H7 (cell line): ENCODE measurements around the gene SF3B3. TPM values are rescaled to one million over a fixed set of nuclear protein-coding genes. Genes with fewer than 3 reads are reported as not detected.
"Not testable (repeated sequence)": the region's sequence is repeated elsewhere in the genome, so short reads cannot be mapped to it uniquely, and the experiment has no call there.

Experiments used
- DNase-seq: peaks from one replicate; pipeline ENCODE4 v3.0.0; 2012
- H3K27me3 ChIP-seq: 2 replicates; pipeline ENCODE4 v1.6.0; 2011; ENCODE audit warnings: mild to moderate bottlenecking, low read length; ENCODE audit not compliant: control insufficient read depth, insufficient read depth
- H3K36me3 ChIP-seq: replicated peaks from 2 replicates; pipeline ENCODE4 v1.5.1; 2011; ENCODE audit warnings: low read length; ENCODE audit not compliant: control insufficient read depth, insufficient read depth
- H3K4me3 ChIP-seq: 2 replicates; pipeline ENCODE4 v1.5.1; 2011; ENCODE audit warnings: low read depth, mild to moderate bottlenecking, control low read depth, low read length, moderate library complexity; ENCODE audit not compliant: insufficient read depth
- total RNA-seq: library from RNA; depleted of rRNA; stranded (reverse); fragments of >200 nt; shearing (Covaris generic); gene quantifications from 2 replicates; pipeline ENCODE4 v1.2.3, GENCODE V29; 2014

Gene SF3B3
- total RNA-seq, 1 experiment from 2014 or later = 313 TPM

DNA sequence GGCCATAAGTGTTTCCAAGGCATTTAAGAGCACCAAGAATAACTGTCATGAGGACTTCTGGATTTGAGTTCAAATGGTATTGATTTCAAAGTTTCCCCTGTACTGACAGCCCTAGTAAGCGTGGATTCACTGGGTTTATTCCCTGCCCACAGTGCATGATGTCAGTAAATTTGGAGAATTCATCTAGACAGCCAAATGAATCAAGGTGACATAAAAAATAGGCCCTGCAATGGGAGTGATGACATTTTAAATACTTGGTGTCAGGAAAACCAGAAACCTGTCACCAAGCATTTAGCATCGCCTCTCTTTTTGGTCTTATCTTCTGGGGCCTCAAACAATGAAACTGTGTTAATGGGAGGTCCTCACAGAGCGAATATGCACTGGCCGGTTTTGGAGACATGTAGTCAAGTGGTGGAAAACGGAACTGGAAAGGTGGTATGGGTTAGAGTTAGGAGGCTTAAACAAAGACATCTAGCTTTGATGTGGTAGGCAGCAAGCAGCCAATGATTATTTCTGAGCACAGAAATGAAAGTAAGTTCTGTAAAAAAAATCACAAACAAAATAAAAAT is 29.3 kb upstream of the SF3B3 start:
- no peak overlapping the region for H3K4me3 ChIP-seq
- peaks cover 25% of the 10 kb centered on the region for H3K36me3 ChIP-seq
- no peaks in the 10 kb centered on the region for H3K27me3 ChIP-seq
- no peak for DNase-seq

DNA sequence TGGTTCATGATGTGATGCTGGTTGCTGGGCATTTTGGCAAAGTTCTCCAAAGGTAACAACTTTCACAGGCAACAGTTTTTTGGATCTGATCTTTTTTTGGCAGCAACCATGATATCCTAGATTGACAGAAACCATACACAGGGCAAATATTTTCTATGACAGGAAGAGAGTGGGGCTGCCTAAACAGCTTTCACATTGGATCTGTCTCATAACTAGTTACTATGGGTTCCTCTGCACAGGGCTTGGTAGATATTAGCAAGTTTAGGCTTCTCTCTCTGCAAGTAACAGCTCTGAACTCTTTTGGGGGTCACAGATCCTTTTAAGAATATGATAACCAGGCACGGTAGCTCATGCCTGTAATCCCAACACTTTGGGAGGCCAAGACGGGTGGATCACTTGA is 28.8 kb upstream of the SF3B3 start:
- H3K36me3 ChIP-seq = peaks cover 25% of the 10 kb centered on the region
- H3K27me3 ChIP-seq = no peaks in the 10 kb centered on the region
- no peak for DNase-seq
- H3K4me3 ChIP-seq = no peak overlapping the region

DNA sequence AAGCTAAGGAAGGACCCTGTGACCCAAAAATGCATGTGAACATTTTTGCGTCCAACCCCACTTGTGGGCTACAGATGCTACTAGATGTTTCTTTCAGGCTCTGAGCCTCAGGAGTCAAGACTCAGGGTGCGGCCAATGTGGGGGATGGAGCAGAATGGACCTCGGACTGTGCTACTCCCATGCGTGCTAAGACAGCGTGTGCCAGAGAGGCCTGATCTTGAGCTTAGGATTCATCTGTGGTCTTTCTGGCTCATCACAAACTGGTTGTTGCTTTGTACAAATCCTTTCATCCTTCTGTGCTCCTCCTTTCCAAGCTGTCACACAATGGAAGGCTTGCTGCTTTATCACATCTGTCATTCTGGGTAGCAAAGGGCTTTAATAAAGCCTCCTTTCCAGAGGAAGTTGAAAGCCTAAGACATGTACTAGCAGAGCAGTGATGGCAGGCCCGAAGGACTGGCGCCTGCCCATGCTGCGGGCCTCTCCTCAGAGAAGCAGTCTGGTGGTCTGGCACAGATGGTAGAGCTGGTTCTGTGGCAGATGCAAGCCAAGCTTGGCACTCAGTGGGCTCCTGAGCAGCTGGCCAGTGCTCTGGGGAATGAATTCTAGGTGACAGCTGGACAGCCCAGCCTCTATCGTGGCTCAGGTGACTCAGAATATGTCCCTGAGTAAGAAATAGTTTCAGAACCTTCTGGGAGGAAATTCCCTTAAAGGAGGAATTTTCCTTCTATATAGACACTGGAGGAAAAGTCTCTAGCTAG is 28.0 kb upstream of the SF3B3 start:
- Histone ChIP-seq H3K4me3 (no peak overlapping the region), H3K36me3 (peaks cover 21% of the 10 kb centered on the region), H3K27me3 (no peaks in the 10 kb centered on the region)
- DNase-seq = no peak

DNA sequence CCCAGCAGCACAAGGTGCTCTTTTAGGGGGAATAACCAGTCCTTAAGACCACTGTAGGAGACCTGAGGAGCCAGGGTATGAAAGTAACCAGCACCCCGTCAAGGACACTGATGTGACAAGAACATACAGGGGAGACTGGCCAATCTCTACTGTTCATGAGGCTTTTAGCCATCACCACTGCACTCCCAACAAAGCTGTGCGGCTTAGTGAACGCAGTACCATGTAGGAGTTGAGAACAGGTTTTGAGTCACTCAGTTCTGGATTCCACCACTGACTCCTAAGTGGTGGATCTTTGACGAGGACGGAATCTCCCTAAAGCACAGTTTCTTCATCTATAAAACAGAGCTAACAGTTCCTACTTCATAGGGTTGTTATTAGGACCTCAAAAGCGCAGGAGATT is 27.1 kb upstream of the SF3B3 start:
- DNase-seq = no peak
- H3K4me3 ChIP-seq = no peak overlapping the region
- H3K36me3 ChIP-seq = peaks cover 23% of the 10 kb centered on the region
- H3K27me3 ChIP-seq = no peaks in the 10 kb centered on the region

DNA sequence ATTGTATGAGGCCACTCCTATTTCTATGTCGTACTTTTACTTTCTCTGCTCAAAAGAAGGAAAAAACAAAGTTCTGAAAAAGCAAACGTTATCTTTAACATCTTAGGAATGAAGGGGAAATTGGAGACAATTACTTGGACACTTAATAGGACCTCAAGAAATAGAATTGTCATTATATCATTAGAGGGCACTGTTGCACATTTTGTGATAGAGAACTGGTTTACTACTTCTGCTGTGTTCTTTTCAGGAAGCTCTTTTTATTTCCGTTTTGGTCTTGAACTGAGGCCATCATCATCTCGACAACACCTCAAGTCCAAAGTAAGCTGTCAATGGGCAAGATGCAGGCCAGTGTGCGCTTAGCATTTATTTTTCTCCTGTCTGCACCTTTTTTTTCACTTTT is 14.9 kb upstream of the SF3B3 start:
- Histone ChIP-seq H3K4me3 (no peak overlapping the region), H3K36me3 (peaks cover 21% of the 10 kb centered on the region), H3K27me3 (no peaks in the 10 kb centered on the region)
- DNase-seq = no peak

DNA sequence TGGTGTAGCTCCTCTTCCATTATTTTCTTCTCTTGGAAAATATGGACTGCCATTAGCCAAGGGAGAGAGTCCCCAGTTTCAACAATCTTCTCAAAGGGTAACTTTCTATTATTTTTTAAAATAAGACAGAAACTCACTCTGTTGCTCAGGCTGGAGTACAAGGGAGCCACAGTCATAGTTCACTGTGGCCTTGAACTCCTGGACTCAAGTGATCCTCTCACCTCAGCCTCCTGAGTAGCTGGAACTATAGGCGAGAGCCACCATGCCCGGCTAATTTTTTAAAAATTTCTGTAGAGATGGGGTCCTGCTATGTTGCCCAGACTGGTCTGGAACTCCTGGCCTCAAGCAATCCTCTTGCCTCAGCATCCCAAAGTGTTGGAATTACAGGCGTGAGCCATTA is 13.4 kb upstream of the SF3B3 start:
- no peak for DNase-seq
- H3K27me3 ChIP-seq = no peaks in the 10 kb centered on the region
- H3K36me3 ChIP-seq = peaks cover 21% of the 10 kb centered on the region
- no peak overlapping the region for H3K4me3 ChIP-seq

DNA sequence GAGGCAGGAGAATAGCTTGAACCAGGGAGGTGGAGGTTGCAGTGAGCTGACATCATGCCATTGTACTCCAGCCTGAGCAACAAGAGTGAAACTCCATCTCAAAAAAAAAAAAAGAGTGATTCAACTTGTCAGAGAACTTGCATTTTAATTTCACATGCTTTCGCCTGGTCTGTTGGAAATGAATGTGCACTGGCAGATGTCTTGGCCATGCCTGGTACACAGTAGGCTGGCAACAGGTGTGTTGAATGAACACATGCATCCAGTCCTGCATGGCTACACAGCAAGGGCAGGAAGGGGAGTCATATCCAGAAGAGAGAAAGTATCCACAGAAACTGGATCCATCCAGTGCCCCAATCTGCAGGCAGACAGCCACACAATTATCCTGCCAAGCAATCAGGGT is 11.8 kb upstream of the SF3B3 start:
- Histone ChIP-seq H3K4me3 (no peak overlapping the region), H3K27me3 (no peaks in the 10 kb centered on the region), H3K36me3 (peaks cover 21% of the 10 kb centered on the region)
- DNase-seq = no peak

DNA sequence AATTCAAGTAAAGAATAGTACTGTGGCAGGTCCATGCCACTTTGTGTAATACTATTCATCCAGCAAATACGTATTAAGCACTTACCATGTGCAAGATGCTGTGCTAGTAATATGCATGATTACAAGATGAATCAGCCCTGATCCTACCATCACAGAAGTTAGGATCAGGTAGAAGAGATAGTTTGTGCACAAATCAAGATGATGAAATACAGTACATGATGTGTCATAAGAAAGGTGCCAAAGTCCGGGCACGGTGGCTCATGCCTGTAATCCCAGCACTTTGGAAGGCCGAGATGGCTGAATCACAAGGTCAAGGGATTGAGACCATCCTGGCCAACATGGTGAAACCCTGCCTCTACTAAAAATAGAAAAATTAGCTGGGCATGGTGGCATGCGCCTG is 11.2 kb upstream of the SF3B3 start:
- H3K4me3 ChIP-seq = no peak overlapping the region
- DNase-seq = no peak
- H3K36me3 ChIP-seq = peaks cover 23% of the 10 kb centered on the region
- no peaks in the 10 kb centered on the region for H3K27me3 ChIP-seq

DNA sequence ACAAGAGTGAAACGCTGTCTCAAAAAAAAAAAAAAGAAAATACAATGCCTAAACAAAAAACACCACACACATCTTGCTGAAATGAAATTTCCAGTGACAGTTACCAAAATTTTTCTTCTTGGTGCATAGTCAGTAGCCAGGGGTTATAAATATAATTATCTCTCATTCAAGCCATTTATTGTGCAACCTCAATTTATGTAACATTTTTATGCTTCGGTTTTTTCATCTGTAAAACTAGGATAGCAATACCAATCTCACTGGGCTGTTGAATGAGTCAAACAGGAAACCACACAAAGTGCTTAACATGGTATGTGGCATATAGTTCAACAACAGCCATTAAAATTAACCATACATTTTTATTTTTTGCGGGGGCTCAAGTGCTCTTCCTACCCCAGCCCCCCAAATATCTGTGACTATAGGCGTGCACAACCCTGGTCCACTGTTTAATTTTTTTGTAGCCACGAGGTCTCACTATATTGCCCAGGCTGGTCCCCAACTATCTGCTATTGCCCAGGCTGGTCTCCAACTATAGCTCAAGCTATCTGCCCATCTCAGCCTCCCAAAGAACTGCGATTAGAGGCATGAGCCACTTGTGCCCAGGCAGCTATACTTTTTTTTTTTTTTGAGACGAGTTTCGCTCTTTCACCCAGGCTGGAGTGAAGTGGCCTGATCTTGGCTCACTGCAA is 2.9 kb upstream of the SF3B3 start:
- Histone ChIP-seq H3K4me3 (no peak overlapping the region), H3K36me3 (peaks cover 5% of the 10 kb centered on the region), H3K27me3 (no peaks in the 10 kb centered on the region)
- no peak for DNase-seq

DNA sequence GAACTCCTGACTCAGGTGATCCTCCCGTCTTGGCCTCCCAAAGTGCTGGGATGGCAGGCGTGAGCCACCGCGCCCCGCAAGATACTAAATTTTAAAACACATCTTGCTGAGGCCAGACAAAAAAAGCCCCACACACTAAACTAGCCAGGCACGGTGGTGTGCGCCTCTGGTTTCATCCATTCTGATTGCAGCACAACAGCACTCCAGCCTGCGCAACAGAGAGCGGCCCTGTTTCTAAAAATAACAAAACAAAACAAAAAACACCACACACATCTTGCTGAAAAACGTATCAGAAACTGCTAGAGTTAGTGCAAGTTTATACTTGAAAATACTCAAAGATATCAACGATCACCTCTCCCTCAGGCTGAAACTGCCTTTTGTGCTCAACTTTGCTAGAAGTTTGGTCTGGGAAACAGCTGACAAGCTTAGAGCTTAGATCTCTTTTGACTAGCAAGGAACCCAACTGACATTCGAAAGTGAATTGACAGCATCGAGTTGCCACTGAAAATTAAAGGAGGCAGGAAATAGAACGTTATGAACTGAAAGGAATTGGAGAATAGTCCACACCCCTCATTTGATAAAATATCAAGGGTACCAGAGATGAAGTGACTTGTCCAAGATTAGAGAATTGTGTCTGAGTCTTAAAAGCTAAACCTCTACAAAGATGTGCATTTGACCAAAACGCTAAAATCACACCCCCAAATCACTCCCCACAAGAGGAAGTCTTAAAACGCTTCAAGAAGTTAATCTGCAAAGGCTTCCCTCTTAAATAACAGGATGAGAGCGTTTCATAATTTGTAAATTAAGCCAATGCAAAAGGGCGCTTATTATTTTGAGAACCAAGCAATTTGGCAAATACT is 1.2 kb upstream of the SF3B3 start:
- Histone ChIP-seq H3K36me3 (peaks cover 14% of the 10 kb centered on the region), H3K4me3 (peak overlapping the region; percentile 75), H3K27me3 (no peaks in the 10 kb centered on the region)
- no peak for DNase-seq

DNA sequence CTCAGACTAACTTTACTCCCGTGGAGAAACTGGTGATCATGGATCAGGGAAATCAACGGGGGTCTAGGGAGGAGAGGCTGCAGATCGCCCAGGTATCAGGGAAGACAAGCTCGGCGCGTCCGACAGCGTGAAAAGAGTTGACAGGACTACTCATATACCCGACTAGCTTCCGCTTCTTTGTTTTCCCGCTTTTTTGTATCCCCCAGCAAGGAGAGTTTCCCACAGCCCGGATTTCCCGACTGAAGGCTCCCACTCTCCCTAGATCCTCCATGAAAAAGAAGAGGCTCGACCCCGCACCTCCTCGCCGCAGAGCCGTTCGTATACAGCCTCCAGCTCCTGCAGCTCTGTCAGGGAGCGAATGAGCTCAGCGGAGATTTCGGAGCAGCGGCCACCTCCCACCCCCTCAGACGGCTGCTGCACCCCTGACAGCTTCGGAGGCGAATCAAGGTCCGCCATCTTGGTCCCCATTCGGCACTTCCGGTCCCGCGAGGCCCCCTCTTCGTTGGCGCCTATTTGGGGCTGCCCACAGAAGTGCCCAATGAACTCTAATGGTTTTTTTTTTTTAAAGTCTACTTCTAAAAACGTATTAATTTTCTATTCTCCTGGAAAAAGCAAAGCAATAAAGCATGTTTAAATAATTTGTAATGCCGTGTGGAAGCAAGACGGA is 407 bp upstream of the SF3B3 start, which contains the start of gene COG4:
Gene COG4, minus strand, starts transcription at position 479 of the 667 bp plus-strand sequence. Its CDS starts 11 bp downstream, at position 468.
- peaks cover 13% of the 10 kb centered on the region for H3K36me3 ChIP-seq
- DNase-seq = peak; percentile 94
- no peaks in the 10 kb centered on the region for H3K27me3 ChIP-seq
- peak within 1 kb of the TSS; percentile 75 for H3K4me3 ChIP-seq

DNA sequence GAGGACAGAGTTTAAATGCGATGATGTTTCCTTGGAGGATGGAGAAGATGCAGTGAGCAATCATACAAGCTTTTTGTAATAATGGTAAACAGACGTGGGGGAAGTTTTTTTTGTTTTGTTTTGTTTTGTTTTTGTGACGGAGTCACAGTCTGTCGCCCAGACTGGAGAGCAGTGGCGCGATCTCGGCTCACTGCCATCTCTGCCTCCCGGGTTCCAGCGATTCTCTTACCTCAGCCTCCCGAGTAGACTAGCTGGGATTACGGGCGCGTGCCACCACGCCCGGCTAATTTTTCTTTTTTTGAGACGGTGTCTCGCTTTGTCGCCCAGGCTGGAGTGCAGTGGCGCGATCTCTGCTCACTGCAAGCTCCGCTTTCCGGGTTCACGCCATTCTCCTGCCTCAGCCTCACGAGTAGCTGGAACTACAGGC is 796 bp downstream of the SF3B3 start:
- Histone ChIP-seq H3K36me3 (peaks cover 20% of the 10 kb centered on the region), H3K4me3 (peak overlapping the region; percentile 75)
- not testable (repeated sequence) for H3K27me3 ChIP-seq, DNase-seq

DNA sequence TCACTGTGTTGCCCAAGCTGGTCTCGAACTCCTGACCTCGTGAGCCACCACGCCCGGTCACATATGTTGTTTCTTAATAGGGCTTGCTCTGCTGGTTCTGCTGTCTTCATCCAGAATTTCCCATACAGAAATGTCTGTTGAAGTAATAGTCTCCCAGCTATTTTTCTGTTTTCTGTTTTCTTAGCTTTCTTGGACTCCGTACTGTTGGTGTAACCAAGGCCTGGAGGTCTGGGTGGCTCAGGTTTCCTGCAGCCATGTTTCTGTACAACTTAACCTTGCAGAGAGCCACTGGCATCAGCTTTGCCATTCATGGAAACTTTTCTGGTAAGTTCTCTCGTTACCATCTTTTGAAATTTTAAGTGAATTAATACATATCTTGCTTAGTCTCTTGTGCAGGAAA is 2.8 kb downstream of the SF3B3 start:
- no peak for DNase-seq
- Histone ChIP-seq H3K36me3 (peaks cover 33% of the 10 kb centered on the region), H3K4me3 (no peak overlapping the region), H3K27me3 (no peaks in the 10 kb centered on the region)
